Tibial nerve (tissue), 4 donors: ENCODE data around the gene ANO1. TPM values are rescaled to one million over a fixed set of nuclear protein-coding genes. Genes with fewer than 3 reads are reported as not detected.

Experiments
- DNase-seq, 2 donors: peaks; one replicate each; pipeline ENCODE4 v3.0.0-alpha.2; 2019; ENCODE audit warnings: low spot score in 2 of 2
- H3K27ac ChIP-seq, 4 donors: fragments of 200-600 bp; sonication (generic) in 3 of 4; one replicate each; pipeline ENCODE4 v1.5.1; 2017 to 2019; ENCODE audit warnings: mild to moderate bottlenecking in 1 of 4
- H3K27me3 ChIP-seq, 2 donors: fragments of 200-600 bp; sonication (generic) in 1 of 2; one replicate each; pipeline versions ENCODE4 v1.5.1 to v1.6.0; 2017 to 2019
- H3K36me3 ChIP-seq, 3 donors: fragments of 200-600 bp; sonication (generic); one replicate each; pipeline ENCODE4 v1.5.1; 2018 to 2019
- H3K4me1 ChIP-seq, 4 donors: fragments of 200-600 bp; sonication (generic) in 3 of 4; one replicate each; pipeline ENCODE4 v1.5.1; 2017 to 2019
- H3K4me3 ChIP-seq, 4 donors: fragments of 200-600 bp; sonication (generic) in 3 of 4; one replicate each; pipeline ENCODE4 v1.5.1; 2017 to 2019; ENCODE audit warnings: mild to moderate bottlenecking in 1 of 4, moderate library complexity in 1 of 4
- H3K9me3 ChIP-seq, 4 donors: fragments of 200-600 bp; sonication (generic) in 3 of 4; one replicate each; pipeline ENCODE4 v1.5.1; 2017 to 2019
- EP300 ChIP-seq, 2 donors: sonication (generic); formaldehyde crosslinking; IDR thresholded peaks; one replicate each; pipeline ENCODE4 v1.6.1; 2017; ENCODE audit warnings: antibody characterized with exemption in 2 of 2, mild to moderate bottlenecking in 1 of 2
- POLR2A ChIP-seq, 2 donors: fragments of 450-650 bp; IDR thresholded peaks; one replicate each; pipeline ENCODE4 v1.6.1; 2017; ENCODE audit warnings: antibody characterized with exemption in 2 of 2, mild to moderate bottlenecking in 2 of 2, moderate library complexity in 2 of 2
- WGBS, 2 donors: methylation state at CpG; one replicate each; pipeline ENCODE4 v1.1.5; 2018; 5-methylcytosine and 5-hydroxymethylcytosine counted together
- total RNA-seq, 4 donors: library from RNA; depleted of rRNA; stranded (reverse); fragments of >200 nt; gene quantifications; one replicate each; pipeline ENCODE4 v1.1.0, GENCODE V29; 2016
- TF ChIP-seq, protein P1 (sequence below), 5 experiments: fragments of 200-600 bp in 3 of 5; fragments of 450-650 bp in 2 of 5; sonication (generic) in 3 of 5; IDR thresholded peaks; one replicate each; pipeline ENCODE4 v1.5.1; 2016 to 2019; ENCODE audit warnings: antibody characterized with exemption in 5 of 5, mild to moderate bottlenecking in 3 of 5, moderate library complexity in 2 of 5

Gene ANO1
- total RNA-seq, 4 donors from 2014 or later = 1.7 to 6.3 (median 4.1) TPM

DNA sequence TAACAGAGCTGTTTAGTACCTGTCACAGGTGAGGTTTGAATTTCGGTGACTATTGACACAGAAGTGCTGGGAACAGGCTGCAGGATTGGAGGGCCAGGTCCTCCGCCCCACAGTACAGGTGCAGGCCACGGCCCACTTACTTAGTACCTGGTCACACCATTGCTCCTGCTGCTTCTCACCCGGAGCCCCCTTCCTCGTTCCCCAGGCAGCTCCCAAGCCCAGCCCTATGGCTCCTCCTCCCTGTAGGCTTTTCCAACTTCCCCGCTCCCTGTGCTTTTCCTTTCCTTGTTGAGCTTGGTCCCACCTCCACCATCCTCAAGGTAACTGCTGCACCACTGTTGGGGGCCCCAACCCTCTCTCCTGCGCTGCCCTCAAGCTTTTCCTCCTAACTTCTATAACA, 27.9 kb upstream of the ANO1 start:
- TF ChIP-seq EP300 (IDR thresholded peaks at IDR 0.05) = no peak
- Histone ChIP-seq H3K27ac (no peak overlapping the region), H3K9me3 (peaks cover 0 to 12% (median 0%) of the 10 kb centered on the region in 4 donors), H3K27me3 (no peaks in the 10 kb centered on the region), H3K4me1 (no peaks in the 10 kb centered on the region), H3K36me3 (no peaks in the 10 kb centered on the region), H3K4me3 (no peak overlapping the region)
- 72 to 75% methylated on average over 7 of the region's 7 CpGs for WGBS, 2 donors
- DNase-seq = no peak

- 85 to 93% methylated on average over 3 of the region's 3 CpGs for WGBS, 2 donors
- no peaks in the 10 kb centered on the region for H3K27me3 ChIP-seq
- no peak for TF ChIP-seq POLR2A (IDR thresholded peaks at IDR 0.05)
- TF ChIP-seq, protein P1, sequence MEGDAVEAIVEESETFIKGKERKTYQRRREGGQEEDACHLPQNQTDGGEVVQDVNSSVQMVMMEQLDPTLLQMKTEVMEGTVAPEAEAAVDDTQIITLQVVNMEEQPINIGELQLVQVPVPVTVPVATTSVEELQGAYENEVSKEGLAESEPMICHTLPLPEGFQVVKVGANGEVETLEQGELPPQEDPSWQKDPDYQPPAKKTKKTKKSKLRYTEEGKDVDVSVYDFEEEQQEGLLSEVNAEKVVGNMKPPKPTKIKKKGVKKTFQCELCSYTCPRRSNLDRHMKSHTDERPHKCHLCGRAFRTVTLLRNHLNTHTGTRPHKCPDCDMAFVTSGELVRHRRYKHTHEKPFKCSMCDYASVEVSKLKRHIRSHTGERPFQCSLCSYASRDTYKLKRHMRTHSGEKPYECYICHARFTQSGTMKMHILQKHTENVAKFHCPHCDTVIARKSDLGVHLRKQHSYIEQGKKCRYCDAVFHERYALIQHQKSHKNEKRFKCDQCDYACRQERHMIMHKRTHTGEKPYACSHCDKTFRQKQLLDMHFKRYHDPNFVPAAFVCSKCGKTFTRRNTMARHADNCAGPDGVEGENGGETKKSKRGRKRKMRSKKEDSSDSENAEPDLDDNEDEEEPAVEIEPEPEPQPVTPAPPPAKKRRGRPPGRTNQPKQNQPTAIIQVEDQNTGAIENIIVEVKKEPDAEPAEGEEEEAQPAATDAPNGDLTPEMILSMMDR (IDR thresholded peaks at IDR 0.05) = no peak
- no peak for TF ChIP-seq EP300 (IDR thresholded peaks at IDR 0.05)
- H3K4me1 ChIP-seq = no peaks in the 10 kb centered on the region
- DNase-seq = no peak
- H3K4me3 ChIP-seq = no peak overlapping the region
- H3K36me3 ChIP-seq = no peaks in the 10 kb centered on the region
- H3K27ac ChIP-seq = no peak overlapping the region
- H3K9me3 ChIP-seq = peaks cover 0 to 24% (median 0%) of the 10 kb centered on the region in 4 donors
Measured at GRCh38 chr11:70054004-70054403, 24.1 kb upstream of the ANO1 start.

DNA sequence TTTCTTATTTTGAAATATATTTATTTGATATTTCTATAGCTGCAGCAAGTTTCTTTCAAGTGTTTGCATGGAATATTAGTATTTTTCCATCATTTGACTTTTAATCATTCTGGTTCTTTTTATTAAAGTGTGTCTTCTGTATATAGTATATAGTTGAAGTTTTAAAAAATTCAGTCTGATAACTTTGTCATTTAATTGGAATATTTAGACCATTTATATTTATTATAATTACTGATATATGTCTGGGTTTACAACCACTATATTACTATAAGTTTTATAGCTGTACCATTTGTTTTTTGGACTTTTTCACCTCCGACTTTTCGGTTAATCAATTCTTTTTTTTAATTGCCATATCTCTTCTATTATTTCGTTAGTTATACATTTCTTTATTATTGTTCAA, 22.7 kb upstream of the ANO1 start:
- no peaks in the 10 kb centered on the region for H3K36me3 ChIP-seq
- 65 to 66% methylated on average over 3 of the region's 3 CpGs for WGBS, 2 donors
- no peaks in the 10 kb centered on the region for H3K4me1 ChIP-seq
- H3K27ac ChIP-seq = no peak overlapping the region
- no peaks in the 10 kb centered on the region for H3K27me3 ChIP-seq
- no peak for DNase-seq
- TF ChIP-seq, protein P1 (IDR thresholded peaks at IDR 0.05) = no peak
- TF ChIP-seq POLR2A (IDR thresholded peaks at IDR 0.05) = no peak
- H3K9me3 ChIP-seq = peaks cover 0 to 24% (median 0%) of the 10 kb centered on the region in 4 donors
- H3K4me3 ChIP-seq = no peak overlapping the region

DNA sequence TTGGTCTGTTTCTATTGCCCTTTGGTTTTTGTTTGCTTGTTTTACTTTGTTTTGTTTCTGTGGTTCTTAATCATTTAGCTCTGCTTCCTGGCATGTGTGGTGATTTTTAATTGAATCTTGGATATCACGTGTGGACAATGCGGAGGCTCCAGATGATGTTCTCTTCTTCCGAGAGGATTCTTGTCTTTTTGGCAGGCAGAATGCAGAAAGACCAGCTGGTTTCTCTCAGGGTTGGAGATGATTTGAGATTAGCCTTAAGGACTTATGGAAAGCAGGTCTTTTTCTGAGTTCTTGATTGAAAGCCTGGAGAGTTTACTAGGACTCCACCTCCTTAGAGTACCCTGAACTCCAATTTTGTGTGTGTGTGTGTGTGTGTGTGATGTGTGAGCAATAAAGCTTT, 21.0 kb upstream of the ANO1 start:
- peaks cover 0 to 24% (median 0%) of the 10 kb centered on the region in 4 donors for H3K9me3 ChIP-seq
- H3K36me3 ChIP-seq = no peaks in the 10 kb centered on the region
- no peak for DNase-seq
- 53 to 75% methylated on average over 3 of the region's 3 CpGs for WGBS, 2 donors
- H3K4me1 ChIP-seq = no peaks in the 10 kb centered on the region
- no peak overlapping the region for H3K4me3 ChIP-seq
- H3K27me3 ChIP-seq = no peaks in the 10 kb centered on the region
- TF ChIP-seq EP300 (IDR thresholded peaks at IDR 0.05) = no peak
- TF ChIP-seq POLR2A (IDR thresholded peaks at IDR 0.05) = no peak
- TF ChIP-seq, protein P1 (IDR thresholded peaks at IDR 0.05) = no peak
- H3K27ac ChIP-seq = no peak overlapping the region

GRCh38 chr11:70059971-70060370, 18.1 kb upstream of the ANO1 start:
- Histone ChIP-seq H3K36me3 (no peaks in the 10 kb centered on the region), H3K4me3 (no peak overlapping the region), H3K4me1 (no peaks in the 10 kb centered on the region), H3K27ac (no peak overlapping the region), H3K9me3 (peaks cover 0 to 14% (median 0%) of the 10 kb centered on the region in 4 donors), H3K27me3 (no peaks in the 10 kb centered on the region)
- no peak for DNase-seq
- TF ChIP-seq EP300 (IDR thresholded peaks at IDR 0.05) = no peak
- no peak for TF ChIP-seq POLR2A (IDR thresholded peaks at IDR 0.05)
- TF ChIP-seq, protein P1 (IDR thresholded peaks at IDR 0.05) = no peak
- 36 to 42% methylated on average over 5 of the region's 5 CpGs for WGBS, 2 donors
